ENCODE measurements around the gene KRT76.

The KRT76 gene

GRCh38 chr12:52748578-52748977 lies 28.6 kb downstream of the KRT76 start:
- Histone ChIP-seq H3K27me3 (ENCODE audit: control insufficient read depth, insufficient read depth, low read length) (no peaks in the 10 kb centered on the region), H3K4me3 (ENCODE audit: low read length) (no peak overlapping the region), H3K9me3 (ENCODE audit: control insufficient read depth, low read depth, low read length) (no peaks in the 10 kb centered on the region), H3K4me1 (ENCODE audit: control insufficient read depth, low read depth, low read length) (no peaks in the 10 kb centered on the region), H3K9ac (ENCODE audit: low read length) (no peak overlapping the region), H3K27ac (ENCODE audit: low read length) (no peak overlapping the region), H3K36me3 (ENCODE audit: control insufficient read depth, low read depth, low read length) (no peaks in the 10 kb centered on the region)

GRCh38 chr12:52745554-52745953 lies 31.6 kb downstream of the KRT76 start:
- H3K9me3 ChIP-seq (ENCODE audit: control insufficient read depth, low read depth, low read length), result no peaks in the 10 kb centered on the region
- H3K4me1 ChIP-seq (ENCODE audit: control insufficient read depth, low read depth, low read length), result no peaks in the 10 kb centered on the region

GRCh38 chr12:52744493-52745156 lies 32.5 kb downstream of the KRT76 start:
- no peak overlapping the region for H3K27ac ChIP-seq (ENCODE audit: low read length)
- H3K9ac ChIP-seq (ENCODE audit: low read length), result no peak overlapping the region
- no peaks in the 10 kb centered on the region for H3K4me1 ChIP-seq (ENCODE audit: control insufficient read depth, low read depth, low read length)
- H3K4me3 ChIP-seq (ENCODE audit: low read length), result no peak overlapping the region
- H3K27me3 ChIP-seq (ENCODE audit: control insufficient read depth, insufficient read depth, low read length), result no peaks in the 10 kb centered on the region
- no peaks in the 10 kb centered on the region for H3K36me3 ChIP-seq (ENCODE audit: control insufficient read depth, low read depth, low read length)
- no peaks in the 10 kb centered on the region for H3K9me3 ChIP-seq (ENCODE audit: control insufficient read depth, low read depth, low read length)

More at GRCh38 chr12:52745554-52745953, 31.6 kb downstream of the KRT76 start:
- Histone ChIP-seq H3K4me3 (ENCODE audit: low read length) (no peak overlapping the region), H3K36me3 (ENCODE audit: control insufficient read depth, low read depth, low read length) (no peaks in the 10 kb centered on the region), H3K27me3 (ENCODE audit: control insufficient read depth, insufficient read depth, low read length) (no peaks in the 10 kb centered on the region), H3K9ac (ENCODE audit: low read length) (no peak overlapping the region), H3K27ac (ENCODE audit: low read length) (no peak overlapping the region)

- no peaks in the 10 kb centered on the region for H3K36me3 ChIP-seq (ENCODE audit: control insufficient read depth, low read depth, low read length)
- H3K27ac ChIP-seq (ENCODE audit: low read length), result no peak overlapping the region
- no peaks in the 10 kb centered on the region for H3K4me1 ChIP-seq (ENCODE audit: control insufficient read depth, low read depth, low read length)
- no peaks in the 10 kb centered on the region for H3K27me3 ChIP-seq (ENCODE audit: control insufficient read depth, insufficient read depth, low read length)
- H3K9ac ChIP-seq (ENCODE audit: low read length), result no peak overlapping the region
- H3K9me3 ChIP-seq (ENCODE audit: control insufficient read depth, low read depth, low read length), result no peaks in the 10 kb centered on the region
- no peak overlapping the region for H3K4me3 ChIP-seq (ENCODE audit: low read length)
These were observed 34.2 kb downstream of the KRT76 start for GRCh38 chr12:52742822-52743457.

- no peaks in the 10 kb centered on the region for H3K4me1 ChIP-seq (ENCODE audit: control insufficient read depth, low read depth, low read length)
- no peak overlapping the region for H3K9ac ChIP-seq (ENCODE audit: low read length)
- no peak overlapping the region for H3K4me3 ChIP-seq (ENCODE audit: low read length)
- H3K27ac ChIP-seq (ENCODE audit: low read length), result no peak overlapping the region
- no peaks in the 10 kb centered on the region for H3K36me3 ChIP-seq (ENCODE audit: control insufficient read depth, low read depth, low read length)
- no peaks in the 10 kb centered on the region for H3K27me3 ChIP-seq (ENCODE audit: control insufficient read depth, insufficient read depth, low read length)
- no peaks in the 10 kb centered on the region for H3K9me3 ChIP-seq (ENCODE audit: control insufficient read depth, low read depth, low read length)
These were observed 35.0 kb downstream of the KRT76 start for GRCh38 chr12:52742196-52742580.

GRCh38 chr12:52741375-52742195 lies 35.6 kb downstream of the KRT76 start:
- no peaks in the 10 kb centered on the region for H3K9me3 ChIP-seq (ENCODE audit: control insufficient read depth, low read depth, low read length)
- H3K4me1 ChIP-seq (ENCODE audit: control insufficient read depth, low read depth, low read length), result no peaks in the 10 kb centered on the region
- no peak overlapping the region for H3K4me3 ChIP-seq (ENCODE audit: low read length)
- H3K27ac ChIP-seq (ENCODE audit: low read length), result no peak overlapping the region
- H3K27me3 ChIP-seq (ENCODE audit: control insufficient read depth, insufficient read depth, low read length), result no peaks in the 10 kb centered on the region
- H3K9ac ChIP-seq (ENCODE audit: low read length), result no peak overlapping the region
- H3K36me3 ChIP-seq (ENCODE audit: control insufficient read depth, low read depth, low read length), result no peaks in the 10 kb centered on the region

GRCh38 chr12:52740584-52740983 lies 36.6 kb downstream of the KRT76 start:
- Histone ChIP-seq H3K27ac (ENCODE audit: low read length) (no peak overlapping the region), H3K36me3 (ENCODE audit: control insufficient read depth, low read depth, low read length) (no peaks in the 10 kb centered on the region), H3K4me1 (ENCODE audit: control insufficient read depth, low read depth, low read length) (no peaks in the 10 kb centered on the region), H3K9me3 (ENCODE audit: control insufficient read depth, low read depth, low read length) (no peaks in the 10 kb centered on the region), H3K4me3 (ENCODE audit: low read length) (no peak overlapping the region), H3K27me3 (ENCODE audit: control insufficient read depth, insufficient read depth, low read length) (no peaks in the 10 kb centered on the region), H3K9ac (ENCODE audit: low read length) (no peak overlapping the region)

- Histone ChIP-seq H3K9ac (ENCODE audit: low read length) (no peak overlapping the region), H3K4me1 (ENCODE audit: control insufficient read depth, low read depth, low read length) (no peaks in the 10 kb centered on the region), H3K4me3 (ENCODE audit: low read length) (no peak overlapping the region), H3K9me3 (ENCODE audit: control insufficient read depth, low read depth, low read length) (no peaks in the 10 kb centered on the region), H3K36me3 (ENCODE audit: control insufficient read depth, low read depth, low read length) (no peaks in the 10 kb centered on the region), H3K27ac (ENCODE audit: low read length) (no peak overlapping the region), H3K27me3 (ENCODE audit: control insufficient read depth, insufficient read depth, low read length) (no peaks in the 10 kb centered on the region)
These were observed 37.2 kb downstream of the KRT76 start for GRCh38 chr12:52739963-52740362.

GRCh38 chr12:52735816-52736632 lies 41.1 kb downstream of the KRT76 start:
- Histone ChIP-seq H3K9ac (ENCODE audit: low read length) (no peak overlapping the region), H3K4me3 (ENCODE audit: low read length) (no peak overlapping the region), H3K4me1 (ENCODE audit: control insufficient read depth, low read depth, low read length) (no peaks in the 10 kb centered on the region), H3K27me3 (ENCODE audit: control insufficient read depth, insufficient read depth, low read length) (peaks cover 3% of the 10 kb centered on the region), H3K27ac (ENCODE audit: low read length) (no peak overlapping the region), H3K9me3 (ENCODE audit: control insufficient read depth, low read depth, low read length) (no peaks in the 10 kb centered on the region), H3K36me3 (ENCODE audit: control insufficient read depth, low read depth, low read length) (no peaks in the 10 kb centered on the region)

GRCh38 chr12:52735106-52735505 lies 42.0 kb downstream of the KRT76 start:
- H3K4me3 ChIP-seq (ENCODE audit: low read length), result no peak overlapping the region
- H3K9ac ChIP-seq (ENCODE audit: low read length), result no peak overlapping the region
- H3K9me3 ChIP-seq (ENCODE audit: control insufficient read depth, low read depth, low read length), result no peaks in the 10 kb centered on the region
- H3K27ac ChIP-seq (ENCODE audit: low read length), result no peak overlapping the region
- no peaks in the 10 kb centered on the region for H3K36me3 ChIP-seq (ENCODE audit: control insufficient read depth, low read depth, low read length)
- no peaks in the 10 kb centered on the region for H3K4me1 ChIP-seq (ENCODE audit: control insufficient read depth, low read depth, low read length)
- peaks cover 3% of the 10 kb centered on the region for H3K27me3 ChIP-seq (ENCODE audit: control insufficient read depth, insufficient read depth, low read length)

- no peak overlapping the region for H3K27ac ChIP-seq (ENCODE audit: low read length)
- H3K4me1 ChIP-seq (ENCODE audit: control insufficient read depth, low read depth, low read length), result no peaks in the 10 kb centered on the region
- no peaks in the 10 kb centered on the region for H3K9me3 ChIP-seq (ENCODE audit: control insufficient read depth, low read depth, low read length)
- H3K4me3 ChIP-seq (ENCODE audit: low read length), result no peak overlapping the region
- no peak overlapping the region for H3K9ac ChIP-seq (ENCODE audit: low read length)
- peaks cover 3% of the 10 kb centered on the region for H3K27me3 ChIP-seq (ENCODE audit: control insufficient read depth, insufficient read depth, low read length)
- H3K36me3 ChIP-seq (ENCODE audit: control insufficient read depth, low read depth, low read length), result no peaks in the 10 kb centered on the region
These were observed 46.4 kb downstream of the KRT76 start for GRCh38 chr12:52730793-52731192.

Measured in iPS-18a (cell line).